Esophagus squamous epithelium (tissue), 5 donors: Measurements from ENCODE around the gene MED13L. TPM values are rescaled to one million over a fixed set of nuclear protein-coding genes. Genes with fewer than 3 reads are reported as not detected.

Source experiments
- DNase-seq: peaks from one replicate; lab custom pipeline; 2025; lab: John Stamatoyannopoulos, UW
- H3K27ac ChIP-seq, 4 donors: fragments of 200-600 bp; sonication (generic); one replicate each; pipeline ENCODE4 v1.5.1; 2016 to 2019; ENCODE audit warnings: mild to moderate bottlenecking in 1 of 4
- H3K27me3 ChIP-seq, 4 donors: fragments of 200-600 bp; sonication (generic); 1 replicate in 3 of 4; 2 replicates in 1 of 4; pipeline versions ENCODE4 v1.5.1 to v1.6.0; 2017 to 2021; ENCODE audit warnings: antibody characterized with exemption in 1 of 4
- H3K36me3 ChIP-seq, 3 donors: fragments of 200-600 bp; sonication (generic); one replicate each; pipeline ENCODE4 v1.5.1; 2016 to 2019
- H3K4me1 ChIP-seq, 3 donors: fragments of 200-600 bp; sonication (generic); one replicate each; pipeline ENCODE4 v1.5.1; 2017 to 2019
- H3K4me3 ChIP-seq, 4 donors: fragments of 200-600 bp; sonication (generic); 1 replicate in 3 of 4; 2 replicates in 1 of 4; pipeline ENCODE4 v1.5.1; 2016 to 2019; ENCODE audit warnings: mild to moderate bottlenecking in 2 of 4, moderate library complexity in 1 of 4
- H3K9me3 ChIP-seq, 3 donors: fragments of 200-600 bp; sonication (generic); one replicate each; pipeline ENCODE4 v1.5.1; 2016 to 2019
- POLR2A ChIP-seq, 4 donors: fragments of 450-650 bp; IDR thresholded peaks; one replicate each; pipeline ENCODE4 v1.6.1; 2017; ENCODE audit warnings: antibody characterized with exemption in 4 of 4, mild to moderate bottlenecking in 4 of 4, moderate library complexity in 3 of 4
- WGBS, 2 donors: methylation state at CpG; one replicate each; pipeline ENCODE4 v1.1.5; 2018; 5-methylcytosine and 5-hydroxymethylcytosine counted together
- intact Hi-C: fragments of 100-400 bp; cut with DNase I; formaldehyde crosslinking; loops from one replicate; pipeline ENCODE4 v1.15.0; 2022
- total RNA-seq, 4 donors: library from RNA; depleted of rRNA; stranded (reverse); fragments of >200 nt; gene quantifications; one replicate each; pipeline ENCODE4 v1.1.0, GENCODE V29; 2016
- TF ChIP-seq, protein P1 (sequence below), 6 experiments: fragments of 450-650 bp in 4 of 6; fragments of 200-600 bp in 2 of 6; sonication (generic) in 2 of 6; IDR thresholded peaks; one replicate each; pipeline ENCODE4 v1.5.1; 2016 to 2019; ENCODE audit warnings: antibody characterized with exemption in 6 of 6, mild to moderate bottlenecking in 4 of 6, moderate library complexity in 4 of 6
- donor health status: DM: yes; HTN: yes; CAD: no.

Gene MED13L
- total RNA-seq, 4 donors from 2014 or later: 52.2 to 137 (median 62.1) TPM

DNA sequence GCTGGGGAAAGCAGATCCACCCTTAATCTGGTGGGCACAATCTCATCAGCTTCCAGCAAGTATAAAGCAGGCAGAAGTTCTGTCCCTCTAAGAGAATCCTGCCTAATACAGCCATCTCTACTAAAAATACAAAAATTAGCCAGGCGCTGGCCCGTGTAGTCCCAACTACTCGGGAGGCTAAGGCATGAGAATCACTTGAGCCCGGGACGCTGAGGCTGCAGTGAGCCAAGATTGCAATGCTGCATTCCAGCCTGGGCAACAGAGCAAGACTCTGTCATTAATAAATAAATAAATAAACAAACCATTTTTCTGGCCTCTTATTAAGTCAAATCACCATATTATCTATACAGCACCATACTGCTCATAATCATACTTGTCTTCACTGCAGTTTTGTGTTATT lies 111.2 kb downstream of the MED13L start:
- H3K4me3 ChIP-seq: no peak overlapping the region
- WGBS, 2 donors: 73 to 80% methylated on average over 2 to 5 of the region's 5 CpGs
- H3K27me3 ChIP-seq: no peaks in the 10 kb centered on the region
- no peaks in the 10 kb centered on the region for H3K9me3 ChIP-seq
- peaks cover 0 to 60% (median 24%) of the 10 kb centered on the region in 3 donors for H3K4me1 ChIP-seq
- no peak for DNase-seq
- intact Hi-C loops: no loop called here
- TF ChIP-seq POLR2A (IDR thresholded peaks at IDR 0.05): no peak
- TF ChIP-seq, protein P1, sequence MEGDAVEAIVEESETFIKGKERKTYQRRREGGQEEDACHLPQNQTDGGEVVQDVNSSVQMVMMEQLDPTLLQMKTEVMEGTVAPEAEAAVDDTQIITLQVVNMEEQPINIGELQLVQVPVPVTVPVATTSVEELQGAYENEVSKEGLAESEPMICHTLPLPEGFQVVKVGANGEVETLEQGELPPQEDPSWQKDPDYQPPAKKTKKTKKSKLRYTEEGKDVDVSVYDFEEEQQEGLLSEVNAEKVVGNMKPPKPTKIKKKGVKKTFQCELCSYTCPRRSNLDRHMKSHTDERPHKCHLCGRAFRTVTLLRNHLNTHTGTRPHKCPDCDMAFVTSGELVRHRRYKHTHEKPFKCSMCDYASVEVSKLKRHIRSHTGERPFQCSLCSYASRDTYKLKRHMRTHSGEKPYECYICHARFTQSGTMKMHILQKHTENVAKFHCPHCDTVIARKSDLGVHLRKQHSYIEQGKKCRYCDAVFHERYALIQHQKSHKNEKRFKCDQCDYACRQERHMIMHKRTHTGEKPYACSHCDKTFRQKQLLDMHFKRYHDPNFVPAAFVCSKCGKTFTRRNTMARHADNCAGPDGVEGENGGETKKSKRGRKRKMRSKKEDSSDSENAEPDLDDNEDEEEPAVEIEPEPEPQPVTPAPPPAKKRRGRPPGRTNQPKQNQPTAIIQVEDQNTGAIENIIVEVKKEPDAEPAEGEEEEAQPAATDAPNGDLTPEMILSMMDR (IDR thresholded peaks at IDR 0.05): no peak
- no peak overlapping the region for H3K27ac ChIP-seq
- H3K36me3 ChIP-seq: no peaks in the 10 kb centered on the region

DNA sequence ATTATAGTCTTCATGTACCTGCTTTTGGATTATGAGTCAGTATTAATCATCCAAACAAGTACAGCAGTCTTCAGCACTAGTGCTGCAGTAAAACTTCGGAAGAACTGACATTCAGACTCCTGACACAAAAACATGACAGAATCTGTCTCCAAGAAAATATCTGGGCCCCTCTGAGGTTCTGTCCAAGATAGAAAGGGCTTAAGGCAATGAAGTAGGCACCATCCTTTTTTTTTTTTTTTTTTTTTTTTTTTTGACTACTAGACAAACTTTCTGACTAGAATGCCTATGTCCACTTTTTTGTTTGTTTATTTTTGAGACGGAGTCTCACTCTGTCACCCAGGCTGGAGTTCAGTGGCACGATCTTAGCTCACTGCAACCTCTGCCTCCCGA lies 112.5 kb downstream of the MED13L start:
- Histone ChIP-seq H3K9me3 (no peaks in the 10 kb centered on the region), H3K36me3 (no peaks in the 10 kb centered on the region), H3K4me3 (no peak overlapping the region), H3K27me3 (no peaks in the 10 kb centered on the region), H3K27ac (no peak overlapping the region), H3K4me1 (peaks cover 4 to 62% (median 37%) of the 10 kb centered on the region in 3 donors)
- no peak for DNase-seq
- intact Hi-C loops: no loop called here
- TF ChIP-seq POLR2A (IDR thresholded peaks at IDR 0.05): no peak
- TF ChIP-seq, protein P1 (IDR thresholded peaks at IDR 0.05): no peak
- 44 to 49% methylated on average over 4 of the region's 4 CpGs for WGBS, 2 donors

DNA sequence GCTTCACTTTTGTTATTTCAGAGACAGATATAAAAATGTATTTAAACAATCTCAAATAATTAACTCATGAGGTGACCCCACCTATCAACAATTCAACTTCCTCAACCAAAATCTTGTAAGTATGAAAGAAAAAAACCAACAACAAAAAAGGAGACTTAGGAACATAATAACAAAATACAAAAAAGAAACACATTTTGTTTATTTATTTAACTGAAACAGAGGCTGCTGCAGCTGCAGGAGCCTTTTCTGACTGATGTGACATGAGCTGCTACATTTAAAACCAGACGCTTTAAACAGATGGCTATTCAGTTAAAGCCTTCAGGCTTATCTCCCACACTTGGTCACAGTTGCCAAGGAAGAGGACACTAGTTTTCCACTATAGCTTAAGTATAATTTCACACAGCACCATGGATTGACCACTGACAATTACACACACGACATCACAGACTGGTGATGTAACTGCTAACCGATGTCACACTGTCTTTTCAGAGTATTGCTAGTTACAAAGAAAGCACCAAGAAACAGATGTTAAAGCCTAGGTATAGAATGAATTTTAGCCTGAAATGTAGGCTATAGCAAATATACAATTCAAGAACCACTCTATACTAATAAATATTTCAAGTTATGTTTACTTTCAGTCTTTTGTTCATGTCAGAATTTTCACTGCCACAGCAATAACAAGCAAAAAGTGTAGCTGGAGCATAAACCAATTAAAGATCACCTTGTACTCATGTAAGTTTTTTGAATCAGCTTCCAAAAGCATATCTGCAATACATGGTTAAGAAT lies 113.0 kb downstream of the MED13L start:
- WGBS, 2 donors: 14 to 21% methylated on average over 3 of the region's 3 CpGs
- DNase-seq: no peak
- Histone ChIP-seq H3K27me3 (no peaks in the 10 kb centered on the region), H3K4me3 (no peak overlapping the region), H3K36me3 (no peaks in the 10 kb centered on the region), H3K4me1 (peaks cover 8 to 68% (median 37%) of the 10 kb centered on the region in 3 donors), H3K27ac (peak overlapping the region in 1 of 4 donors; percentile 27), H3K9me3 (no peaks in the 10 kb centered on the region)
- no peak for TF ChIP-seq POLR2A (IDR thresholded peaks at IDR 0.05)
- TF ChIP-seq, protein P1 (IDR thresholded peaks at IDR 0.05): no peak
- intact Hi-C loops: no loop called here

GRCh38 chr12:116162071-116162470 lies 115.4 kb downstream of the MED13L start:
- no peak overlapping the region for H3K27ac ChIP-seq
- WGBS, 2 donors: 74 to 77% methylated on average over 3 of the region's 3 CpGs
- TF ChIP-seq POLR2A (IDR thresholded peaks at IDR 0.05): no peak
- TF ChIP-seq, protein P1 (IDR thresholded peaks at IDR 0.05): no peak
- DNase-seq: no peak
- intact Hi-C loops: no loop called here
- H3K4me3 ChIP-seq: no peak overlapping the region
- H3K27me3 ChIP-seq: no peaks in the 10 kb centered on the region
- H3K4me1 ChIP-seq: peaks cover 8 to 88% (median 44%) of the 10 kb centered on the region in 3 donors
- H3K36me3 ChIP-seq: no peaks in the 10 kb centered on the region
- no peaks in the 10 kb centered on the region for H3K9me3 ChIP-seq

DNA sequence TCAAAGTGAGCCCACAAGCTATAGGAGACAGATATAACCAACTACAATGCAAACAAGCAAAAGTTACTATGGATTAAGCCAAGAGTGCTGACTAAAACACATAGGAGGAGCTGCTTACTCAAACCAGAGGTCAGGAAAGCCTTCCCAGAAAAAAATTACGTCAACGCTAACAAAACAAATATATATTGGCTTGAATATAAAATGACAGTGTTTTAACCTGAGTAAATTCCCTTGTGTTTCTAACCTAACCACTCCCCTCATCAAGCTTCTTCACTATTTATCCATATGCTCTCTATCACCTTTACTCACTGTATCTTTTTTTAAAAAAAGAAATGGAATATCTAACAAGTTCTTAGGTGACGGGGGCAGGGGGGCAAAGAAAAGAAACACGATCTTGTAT lies 115.9 kb downstream of the MED13L start:
- no peak overlapping the region for H3K27ac ChIP-seq
- no peaks in the 10 kb centered on the region for H3K36me3 ChIP-seq
- H3K4me3 ChIP-seq: no peak overlapping the region
- H3K4me1 ChIP-seq: peaks cover 8 to 85% (median 44%) of the 10 kb centered on the region in 3 donors
- no peak for DNase-seq
- H3K9me3 ChIP-seq: no peaks in the 10 kb centered on the region
- H3K27me3 ChIP-seq: no peaks in the 10 kb centered on the region
- WGBS, 2 donors: 57 to 63% methylated on average over 4 of the region's 4 CpGs
- TF ChIP-seq POLR2A (IDR thresholded peaks at IDR 0.05): no peak
- TF ChIP-seq, protein P1 (IDR thresholded peaks at IDR 0.05): no peak
- intact Hi-C loops: no loop called here
